GM20000 (cell line): ENCODE results near the gene ZNF236.
"Not testable (repeated sequence)": the region's sequence is repeated elsewhere in the genome, so short reads cannot be mapped to it uniquely, and the experiment has no call there.

ENCODE experiments used
- DNase-seq: peaks from one replicate; pipeline ENCODE4 v3.0.0; 2012; ENCODE audit warnings: low spot score
- CTCF ChIP-seq: IDR thresholded peaks from 2 replicates; pipeline ENCODE4 v1.5.1; 2012; ENCODE audit warnings: mild to moderate bottlenecking, control low read depth; ENCODE audit errors: extremely low read depth, missing control alignments

Gene ZNF236

DNA sequence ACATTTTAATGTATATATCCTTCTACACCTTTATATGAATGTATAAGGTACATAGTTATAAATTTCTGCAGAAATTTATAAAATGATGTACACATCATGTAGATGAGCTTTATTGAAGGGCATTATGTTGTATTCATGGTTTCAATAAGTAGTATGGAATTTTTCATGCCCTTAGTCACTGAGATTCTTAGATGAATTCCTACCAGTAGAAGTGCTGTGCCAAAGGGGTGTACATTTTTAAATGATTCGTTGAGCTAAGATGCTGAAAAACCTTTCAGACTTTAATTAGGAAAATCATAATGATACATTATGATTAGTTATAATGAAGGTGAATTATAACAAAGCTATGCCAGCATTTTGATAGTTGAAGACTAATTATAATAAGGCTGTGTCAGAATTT lies 115.2 kb downstream of the ZNF236 start:
- TF ChIP-seq CTCF, result no peak
- DNase-seq, result no peak

- no peak for TF ChIP-seq CTCF
- no peak for DNase-seq
These were observed 116.3 kb downstream of the ZNF236 start for GRCh38 chr18:76938619-76939018.

- TF ChIP-seq CTCF, result no peak
- no peak for DNase-seq
These were observed 118.9 kb downstream of the ZNF236 start for GRCh38 chr18:76941284-76941683.

- TF ChIP-seq CTCF, result no peak
- no peak for DNase-seq
These were observed 121.4 kb downstream of the ZNF236 start for GRCh38 chr18:76943542-76944339.

DNA sequence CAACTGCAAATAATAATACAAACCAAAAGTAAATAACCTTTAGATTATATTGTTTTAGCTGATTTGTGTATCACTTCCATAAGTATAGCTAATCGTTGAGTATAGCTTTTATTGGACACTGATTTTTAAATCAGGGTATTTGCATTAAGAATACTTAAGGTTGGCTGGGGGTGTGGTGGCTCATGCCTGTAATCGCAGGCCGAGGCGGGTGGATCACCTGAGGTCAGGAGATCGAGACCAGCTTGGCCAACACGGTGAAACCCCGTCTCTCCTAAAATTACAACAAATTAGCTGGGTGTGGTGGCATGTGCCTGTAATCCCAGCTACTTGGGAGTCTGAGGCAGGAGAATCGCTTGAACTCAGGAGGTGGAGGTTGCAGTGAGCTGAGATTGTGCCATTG lies 122.0 kb downstream of the ZNF236 start:
- not testable (repeated sequence) for DNase-seq

DNA sequence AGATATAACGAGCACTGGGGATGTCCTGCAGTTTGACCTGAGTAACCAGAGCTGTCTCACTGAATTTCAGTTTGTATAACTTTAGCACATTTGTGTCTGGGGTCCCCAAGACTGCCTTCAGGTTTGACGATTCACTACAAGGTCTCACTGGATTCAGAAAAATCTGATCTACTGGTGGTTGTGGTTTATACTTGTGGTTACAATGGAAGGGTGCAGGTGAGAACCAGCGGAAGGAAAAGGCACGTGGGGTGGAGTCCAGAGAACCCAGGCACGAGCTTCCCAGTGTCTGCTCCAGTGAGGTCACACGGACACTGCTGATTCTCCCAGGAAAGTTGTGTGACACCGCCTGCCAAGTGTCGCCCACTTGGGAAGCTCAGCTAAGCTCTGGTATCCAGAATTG lies 126.0 kb downstream of the ZNF236 start:
- no peak for TF ChIP-seq CTCF

DNA sequence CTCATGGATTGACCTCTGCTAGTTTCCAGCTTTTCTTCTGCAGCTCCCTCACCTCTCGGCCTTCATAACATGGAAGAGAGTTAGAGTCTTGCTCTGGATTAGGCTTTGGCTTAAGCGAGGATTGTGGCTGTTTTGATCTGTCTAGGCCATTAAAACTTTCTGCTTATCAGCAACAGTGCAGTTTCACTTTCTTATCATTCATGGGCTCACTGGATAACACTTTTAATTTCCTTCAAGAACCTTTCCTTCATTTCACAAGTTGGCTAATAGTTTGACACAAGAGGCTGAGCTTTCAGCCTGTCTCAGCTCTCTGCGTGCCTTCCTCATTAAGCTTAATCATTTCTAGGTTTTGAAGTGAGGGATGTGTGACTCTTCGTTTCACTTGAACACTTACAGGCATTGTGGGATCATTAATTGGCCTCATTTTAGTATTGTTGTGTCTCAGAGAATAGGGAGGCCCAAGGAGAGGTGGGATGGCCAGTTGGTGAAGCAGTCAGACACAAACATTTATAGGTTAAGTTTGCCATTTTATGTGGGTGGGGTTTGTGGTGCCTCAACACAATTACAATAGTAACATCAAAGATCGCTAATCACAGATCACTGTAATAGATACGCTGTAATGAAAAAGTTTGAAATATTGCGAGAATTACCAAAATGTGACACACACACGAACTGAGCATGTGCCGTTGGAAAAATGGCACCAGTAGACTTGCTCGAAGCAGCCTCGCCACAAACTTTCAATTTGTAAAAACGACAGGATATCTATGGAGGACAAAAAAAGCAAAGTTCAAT lies 129.3 kb downstream of the ZNF236 start:
- no peak for DNase-seq
- TF ChIP-seq CTCF, result no peak

More for the DNA sequence above, 126.0 kb downstream of the ZNF236 start:
- DNase-seq, result no peak

DNA sequence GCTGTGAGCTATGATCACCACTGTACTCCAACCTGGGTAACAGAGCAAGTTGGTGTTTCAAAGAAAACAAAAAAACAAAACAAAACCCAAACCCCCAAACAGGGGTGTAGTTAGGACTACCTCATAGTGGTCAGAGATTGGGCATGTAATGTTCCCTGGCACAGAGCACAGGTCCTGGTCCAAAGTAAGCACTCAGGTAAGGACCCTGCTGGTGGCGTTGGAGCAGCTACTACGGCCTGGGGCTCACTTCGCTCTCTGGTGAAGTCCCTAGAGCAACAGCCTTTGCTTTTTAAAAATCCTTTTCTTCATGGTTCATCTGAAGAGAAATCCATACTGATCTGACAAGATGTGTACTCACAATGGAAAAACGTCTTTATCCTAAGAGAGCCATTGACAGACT lies 130.4 kb downstream of the ZNF236 start:
- TF ChIP-seq CTCF, result no peak
- DNase-seq, result no peak
